GM12878 (cell line): ENCODE measurements around the gene CCL15.
A peak's percentile ranks its signal among the peaks of the same experiment; 100 is the strongest.

Source experiments
- ATF3 ChIP-seq: IDR thresholded peaks from 2 replicates; pipeline ENCODE4 v1.6.1; 2011; ENCODE audit warnings: low read depth, mild to moderate bottlenecking, low read length, moderate library complexity, borderline replicate concordance; ENCODE audit errors: extremely low read depth
- CBX3 ChIP-seq: fragments of 200-600 bp; sonication (generic); IDR thresholded peaks from 2 replicates; pipeline ENCODE4 v1.6.1; 2016; ENCODE audit warnings: low read depth, borderline replicate concordance
- CTCF ChIP-seq, 3 experiments: IDR thresholded peaks in 2 of 3; conservative IDR thresholded peaks in 1 of 3; 2 replicates each; pipeline ENCODE4 v1.5.1; 2011; ENCODE audit warnings: low read depth in 3 of 3, low read length in 3 of 3, mild to moderate bottlenecking in 3 of 3, control low read depth in 2 of 3, moderate library complexity in 2 of 3, inconsistent platforms in 1 of 3, mixed read lengths in 1 of 3; ENCODE audit not compliant: control insufficient read depth in 2 of 3, insufficient read depth in 1 of 3; ENCODE audit errors: extremely low read depth in 1 of 3
- MXI1 ChIP-seq: fragments of 150-350 bp; IDR thresholded peaks from 2 replicates; pipeline ENCODE4 v1.6.1; 2011; ENCODE audit warnings: low read depth, mild to moderate bottlenecking, inconsistent platforms, low read length, improper control_type of control experiment
- NFYA ChIP-seq: IDR thresholded peaks from 2 replicates; pipeline ENCODE4 v1.6.1; 2011; ENCODE audit warnings: low read depth, mild to moderate bottlenecking, low read length, improper control_type of control experiment, borderline replicate concordance
- NR2C1 ChIP-seq: fragments of 450-650 bp; IDR thresholded peaks from 2 replicates; pipeline ENCODE4 v1.6.1; 2017; ENCODE audit warnings: antibody characterized with exemption, mild to moderate bottlenecking, moderate library complexity
- POLR2AphosphoS5 ChIP-seq: IDR thresholded peaks from 2 replicates; pipeline ENCODE4 v1.6.1; 2011; ENCODE audit warnings: mild to moderate bottlenecking, low read length, inconsistent platforms
- RAD21 ChIP-seq: IDR thresholded peaks from 2 replicates; pipeline ENCODE4 v1.6.1; 2011; ENCODE audit warnings: mild to moderate bottlenecking, low read depth, low read length, moderate library complexity; ENCODE audit not compliant: insufficient read depth
- RFX5 ChIP-seq: IDR thresholded peaks from 2 replicates; pipeline ENCODE4 v1.6.1; 2011; ENCODE audit warnings: low read depth, low read length, improper control_type of control experiment
- STAT1 ChIP-seq: fragments of 450-650 bp; conservative IDR thresholded peaks from 2 replicates; pipeline ENCODE4 v1.6.1; 2014; ENCODE audit warnings: antibody characterized with exemption, mild to moderate bottlenecking
- TAF1 ChIP-seq: IDR thresholded peaks from 2 replicates; pipeline ENCODE4 v1.6.1; 2011; ENCODE audit warnings: mild to moderate bottlenecking, low read depth, low read length, borderline replicate concordance
- ZBTB33 ChIP-seq: fragments of 450-650 bp; IDR thresholded peaks from 2 replicates; pipeline ENCODE4 v1.6.1; 2017; ENCODE audit warnings: mild to moderate bottlenecking
- ZNF274 ChIP-seq: IDR thresholded peaks from one replicate; pipeline ENCODE4 v1.8.0; 2011; ENCODE audit not compliant: insufficient read length, insufficient read depth

GRCh38 chr17:35969558-35970380, 31.6 kb downstream of the CCL15 start:
- peak; percentile 77 to 92 (median 86); a peak in 5 of 6 replicates for TF ChIP-seq CTCF (IDR thresholded peaks at IDR 0.05 in 2 of 3, conservative IDR thresholded peaks at IDR 0.05 in 1 of 3; ENCODE audit: control insufficient read depth in 2 of 3, extremely low read depth in 1 of 3, insufficient read depth in 1 of 3, low read depth in 3 of 3, low read length in 3 of 3)
- TF ChIP-seq CBX3: no peak
- no peak for TF ChIP-seq ATF3
- TF ChIP-seq STAT1: no peak
- TF ChIP-seq RFX5: no peak
- no peak for TF ChIP-seq ZNF274
- no peak for TF ChIP-seq NFYA
- no peak for TF ChIP-seq ZBTB33
- TF ChIP-seq TAF1: no peak
- peak; percentile 95 for TF ChIP-seq RAD21
- TF ChIP-seq MXI1: no peak
- no peak for TF ChIP-seq POLR2AphosphoS5
- TF ChIP-seq NR2C1: no peak
